ENCODE results near the gene OTOG.

The OTOG gene

DNA sequence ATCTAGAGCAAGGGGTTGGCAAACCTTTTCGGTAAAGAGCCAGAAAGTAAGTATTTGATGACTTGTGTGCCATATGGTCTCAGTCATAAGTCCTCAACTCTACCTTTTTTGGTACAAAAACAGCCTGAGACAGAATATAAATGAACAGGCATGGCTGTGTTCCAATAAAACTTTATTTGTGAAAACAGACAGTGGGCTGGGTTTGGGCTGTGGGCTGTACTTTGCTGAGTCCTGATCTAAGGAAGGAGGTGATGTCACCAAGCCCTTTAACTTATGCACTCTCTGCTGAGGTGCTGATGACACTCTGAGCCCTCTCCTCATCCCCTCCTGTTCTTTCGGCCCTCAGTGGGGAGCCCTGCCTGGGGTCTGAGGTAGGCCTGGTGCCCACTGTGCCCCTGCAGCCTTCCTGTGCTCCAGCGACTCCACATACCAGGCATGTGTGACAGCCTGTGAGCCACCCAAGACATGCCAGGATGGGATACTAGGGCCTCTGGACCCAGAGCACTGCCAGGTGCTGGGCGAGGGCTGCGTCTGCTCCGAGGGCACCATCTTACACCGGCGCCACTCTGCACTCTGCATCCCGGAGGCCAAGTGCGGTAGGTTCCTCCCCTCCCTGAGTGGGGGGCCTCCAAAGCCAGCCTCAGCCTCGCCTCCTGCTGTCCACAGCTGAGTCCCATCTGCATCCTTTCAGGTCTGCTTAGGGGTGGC is 86.4 kb downstream of the OTOG start:
- no peak for DNase-seq (ENCODE audit: low read depth)

- DNase-seq (ENCODE audit: low read depth) = no peak
Observed at GRCh38 chr11:17633987-17634775, 87.1 kb downstream of the OTOG start.

GRCh38 chr11:17634776-17635550 is 87.9 kb downstream of the OTOG start:
- no peak for DNase-seq (ENCODE audit: low read depth)

GRCh38 chr11:17635551-17635938 is 88.5 kb downstream of the OTOG start:
- no peak for DNase-seq (ENCODE audit: low read depth)

DNA sequence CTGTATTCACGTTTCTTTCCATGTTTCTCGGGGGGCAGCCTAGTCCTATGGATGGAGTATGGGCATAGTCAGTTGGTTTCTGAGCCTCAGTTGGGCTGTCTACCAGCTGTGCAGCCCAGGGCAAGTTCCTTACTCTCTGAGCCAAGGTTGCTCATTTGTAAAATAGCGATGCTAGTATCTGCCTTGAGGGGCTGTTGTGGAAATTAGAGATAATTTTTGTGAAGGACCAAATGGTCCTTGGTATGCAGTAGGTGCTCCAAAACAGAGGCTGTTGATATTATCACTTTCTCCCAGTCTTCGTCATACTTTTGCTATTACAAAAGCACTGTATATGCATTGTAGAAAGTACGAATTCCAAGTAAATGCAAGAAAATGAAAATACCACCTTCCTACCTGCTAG is 89.7 kb downstream of the OTOG start:
- DNase-seq (ENCODE audit: low read depth) = no peak

GRCh38 chr11:17637901-17638300 is 90.8 kb downstream of the OTOG start:
- no peak for DNase-seq (ENCODE audit: low read depth)

- no peak for DNase-seq (ENCODE audit: low read depth)
Observed at GRCh38 chr11:17638311-17638710, 91.3 kb downstream of the OTOG start.

DNA sequence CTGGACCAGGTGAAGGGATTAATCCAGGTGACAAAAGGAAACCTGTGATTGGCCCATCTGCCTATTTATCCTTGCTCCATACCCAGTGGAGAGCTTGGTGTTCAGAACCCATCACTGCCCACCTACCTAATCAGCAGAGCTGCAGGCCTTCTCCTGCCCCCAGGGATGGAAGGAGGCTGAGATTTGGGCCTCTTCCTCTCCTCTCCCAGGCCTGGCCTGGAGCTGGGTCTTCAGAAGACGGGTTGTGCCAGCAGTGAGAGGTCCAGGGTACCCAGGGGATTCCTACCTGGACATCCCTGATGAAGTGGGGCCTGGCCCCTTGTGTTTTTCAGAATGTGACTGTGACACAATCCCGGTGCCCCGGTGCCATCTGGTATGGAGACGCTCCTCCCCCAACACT is 92.0 kb downstream of the OTOG start:
- no peak for DNase-seq (ENCODE audit: low read depth)

DNA sequence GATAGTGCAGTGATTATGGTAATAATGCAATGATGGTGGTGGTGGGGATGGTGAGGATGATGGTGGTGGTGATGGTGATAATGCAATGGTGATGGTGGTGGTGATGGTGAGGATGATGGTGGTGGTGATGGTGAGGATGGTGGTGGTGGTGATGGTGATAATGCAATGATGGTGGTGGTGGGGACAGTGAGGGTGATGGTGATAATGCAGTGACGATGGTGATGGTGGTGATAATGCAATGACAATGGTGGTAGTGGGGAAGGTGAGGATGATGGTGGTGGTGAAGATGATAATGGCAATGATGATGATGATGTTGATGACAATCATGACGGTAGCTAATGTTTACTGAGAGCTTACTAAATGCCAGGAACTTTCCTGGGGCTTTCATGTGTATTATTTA is 92.7 kb downstream of the OTOG start:
- no peak for DNase-seq (ENCODE audit: low read depth)

DNA sequence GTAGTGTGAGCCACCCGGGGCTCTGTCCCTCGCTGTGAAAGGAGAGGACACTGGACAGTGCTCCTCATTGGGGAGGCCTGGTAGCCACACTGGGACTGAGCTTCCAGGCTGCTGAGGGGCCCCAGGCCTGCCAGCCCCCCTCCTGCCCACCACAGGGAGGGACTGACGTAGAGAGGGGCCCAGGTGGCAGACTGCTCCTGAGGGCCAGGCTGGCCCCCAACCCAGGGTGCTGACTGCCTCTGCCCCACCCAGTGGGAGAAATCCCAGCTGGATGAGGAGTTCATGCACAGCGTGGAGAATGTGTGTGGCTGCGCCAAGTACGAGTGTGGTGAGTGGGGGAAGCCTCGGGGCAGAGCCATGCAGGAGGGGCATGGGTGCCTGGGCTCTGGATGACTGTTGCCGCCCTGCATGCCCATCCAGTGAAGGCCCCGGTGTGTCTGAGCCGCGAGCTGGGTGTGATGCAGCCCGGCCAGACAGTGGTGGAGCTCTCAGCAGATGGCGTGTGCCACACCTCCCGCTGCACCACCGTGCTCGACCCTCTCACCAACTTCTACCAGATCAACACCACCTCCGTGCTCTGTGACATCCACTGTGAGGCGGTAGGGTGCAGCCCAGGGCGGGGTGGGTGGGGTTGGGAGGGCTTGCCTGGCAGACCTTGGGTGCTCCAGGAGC is 93.6 kb downstream of the OTOG start:
- DNase-seq (ENCODE audit: low read depth) = no peak

DNA sequence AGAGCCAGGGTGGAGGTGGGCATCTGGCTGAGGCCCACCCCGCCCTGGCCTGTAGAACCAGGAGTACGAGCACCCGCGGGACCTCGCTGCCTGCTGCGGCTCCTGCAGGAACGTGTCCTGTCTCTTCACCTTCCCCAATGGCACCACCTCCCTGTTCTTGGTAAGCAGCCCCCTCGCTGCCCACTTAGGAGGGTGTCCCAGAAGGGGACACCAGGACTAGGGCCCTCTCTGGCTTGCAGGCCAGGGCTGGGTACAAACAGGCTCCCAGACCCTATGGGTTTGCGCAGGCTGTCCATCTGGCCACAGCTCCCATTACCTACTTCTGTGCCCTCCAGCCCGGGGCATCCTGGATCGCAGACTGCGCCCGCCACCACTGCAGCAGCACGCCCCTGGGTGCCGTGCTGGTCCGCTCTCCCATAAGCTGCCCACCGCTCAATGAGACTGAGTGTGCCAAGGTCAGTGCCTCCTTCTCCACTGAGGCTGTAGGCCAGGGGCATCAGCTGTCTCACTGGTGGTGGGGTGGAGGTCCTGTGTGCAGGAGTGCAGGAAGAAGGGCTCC is 94.8 kb downstream of the OTOG start:
- no peak for DNase-seq (ENCODE audit: low read depth)

DNA sequence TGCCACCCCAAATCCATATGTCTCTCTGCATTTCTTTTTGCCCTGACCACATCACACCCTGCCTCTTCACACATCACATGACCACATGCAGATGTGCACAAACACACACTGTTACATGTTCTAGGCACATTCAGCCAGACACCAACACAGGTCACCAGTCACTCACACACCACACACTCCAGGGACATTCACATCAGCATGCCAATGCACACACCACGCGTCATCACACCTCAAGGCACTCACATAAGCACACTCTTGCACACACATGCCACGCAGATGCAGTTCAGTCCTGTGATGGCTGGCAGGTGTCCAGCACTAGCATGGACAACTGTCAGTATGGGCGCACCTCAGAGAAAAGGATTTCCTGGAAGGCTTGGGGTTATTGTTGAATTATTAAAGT is 95.3 kb downstream of the OTOG start:
- DNase-seq (ENCODE audit: low read depth) = no peak

- no peak for DNase-seq (ENCODE audit: low read depth)
Observed at GRCh38 chr11:17642980-17643379, 95.9 kb downstream of the OTOG start.

- no peak for DNase-seq (ENCODE audit: low read depth)
Observed at GRCh38 chr11:17643506-17644405, 96.7 kb downstream of the OTOG start.

- DNase-seq (ENCODE audit: low read depth) = no peak
Observed at GRCh38 chr11:17645190-17645970, 98.3 kb downstream of the OTOG start.

GRCh38 chr11:17646451-17647145 is 99.5 kb downstream of the OTOG start:
- DNase-seq (ENCODE audit: low read depth) = no peak

GRCh38 chr11:17648528-17648927 is 101.5 kb downstream of the OTOG start:
- no peak for DNase-seq (ENCODE audit: low read depth)

DNA sequence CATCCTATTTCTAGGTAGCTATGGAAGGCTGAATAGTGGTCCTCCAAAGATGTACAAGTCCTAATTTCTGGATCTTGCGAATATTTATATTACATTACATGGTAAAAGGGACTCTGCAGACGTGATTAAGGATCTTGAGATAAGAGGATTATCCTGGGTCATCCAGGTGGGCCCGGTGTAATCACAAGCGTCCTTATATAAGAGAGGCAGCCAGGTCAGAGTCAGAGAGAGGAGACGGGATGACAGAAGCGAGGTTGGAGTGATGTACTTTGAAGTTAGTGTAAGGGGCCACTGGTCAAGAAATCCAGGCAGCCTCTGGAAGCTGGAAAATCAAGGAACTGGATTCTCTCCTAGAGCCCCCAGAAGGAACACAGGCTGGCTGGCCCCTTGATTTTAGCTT is 102.2 kb downstream of the OTOG start:
- no peak for DNase-seq (ENCODE audit: low read depth)

DNA sequence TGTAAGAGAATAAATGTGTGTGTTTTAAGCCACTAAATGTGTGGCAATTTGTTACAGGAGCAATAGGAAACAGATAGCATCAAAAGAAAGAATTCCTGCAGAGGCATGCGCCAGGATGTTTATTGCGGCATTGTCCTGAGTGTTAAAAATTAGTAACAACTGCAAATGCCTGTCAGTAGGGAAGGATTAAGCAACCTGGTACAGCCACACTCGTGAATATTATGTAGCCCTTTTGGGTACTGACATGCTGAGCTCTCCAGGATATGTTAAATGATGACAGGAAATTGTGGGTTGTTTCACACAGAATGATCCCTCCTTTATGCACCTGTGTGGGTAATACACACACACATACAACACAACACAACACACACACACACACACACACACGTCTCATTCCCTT is 102.6 kb downstream of the OTOG start:
- DNase-seq (ENCODE audit: low read depth) = no peak
